Measurements from ENCODE around the gene SYT15B.
"Not testable (repeated sequence)": the region's sequence is repeated elsewhere in the genome, so short reads cannot be mapped to it uniquely, and the experiment has no call there.

The SYT15B gene

GRCh38 chr10:47763554-47764175 lies at the start of gene SYT15B:
Gene SYT15B, minus strand, starts transcription at chr10:47763592. Its CDS starts 952 bp downstream, at chr10:47762640.
- TF ChIP-seq CTCF (IDR thresholded peaks at IDR 0.05): not testable (repeated sequence)

- peak; percentile 58 for TF ChIP-seq CTCF (IDR thresholded peaks at IDR 0.05)
Measured at GRCh38 chr10:47775361-47776231, 12.2 kb upstream of the SYT15B start.
